Hematopoietic multipotent progenitor cell treated with erythropoietin and hydrocortisone succinate and interleukin-3 and kit ligand, for 15 days (in vitro differentiated cells): ENCODE measurements around the gene BPTF.
"Not testable (repeated sequence)": the region's sequence is repeated elsewhere in the genome, so short reads cannot be mapped to it uniquely, and the experiment has no call there.

Experiments
- DNase-seq: peaks from one replicate; pipeline ENCODE4 v3.0.0-alpha.2; 2015; ENCODE audit warnings: low spot score

BPTF gene

GRCh38 chr17:67836205-67836987 is 11.1 kb downstream of the BPTF start:
- DNase-seq, result no peak

- no peak for DNase-seq
Measured at GRCh38 chr17:67837965-67838364, 12.7 kb downstream of the BPTF start.

GRCh38 chr17:67838538-67838937 is 13.2 kb downstream of the BPTF start:
- DNase-seq, result no peak

- DNase-seq, result no peak
Measured at GRCh38 chr17:67841992-67842391, 16.7 kb downstream of the BPTF start.

- DNase-seq, result no peak
Measured at GRCh38 chr17:67842648-67843047, 17.3 kb downstream of the BPTF start.

- no peak for DNase-seq
Measured at GRCh38 chr17:67845374-67845773, 20.1 kb downstream of the BPTF start.

GRCh38 chr17:67848189-67848588 is 22.9 kb downstream of the BPTF start:
- not testable (repeated sequence) for DNase-seq

GRCh38 chr17:67848846-67849245 is 23.5 kb downstream of the BPTF start:
- DNase-seq, result not testable (repeated sequence)

- DNase-seq, result no peak
Measured at GRCh38 chr17:67850991-67851631, 25.8 kb downstream of the BPTF start.

- no peak for DNase-seq
Measured at GRCh38 chr17:67853703-67854102, 28.4 kb downstream of the BPTF start.

- no peak for DNase-seq
Measured at GRCh38 chr17:67854378-67854777, 29.1 kb downstream of the BPTF start.

GRCh38 chr17:67855504-67856324 is 30.4 kb downstream of the BPTF start:
- DNase-seq, result no peak

- DNase-seq, result not testable (repeated sequence)
Measured at GRCh38 chr17:67856402-67856801, 31.1 kb downstream of the BPTF start.

- DNase-seq, result peak; percentile 33
Measured at GRCh38 chr17:67862614-67863217, 37.4 kb downstream of the BPTF start.

- no peak for DNase-seq
Measured at GRCh38 chr17:67863624-67864247, 38.4 kb downstream of the BPTF start.

- DNase-seq, result no peak
Measured at GRCh38 chr17:67865438-67865837, 40.1 kb downstream of the BPTF start.

- DNase-seq, result no peak
Measured at GRCh38 chr17:67867591-67867990, 42.3 kb downstream of the BPTF start.

GRCh38 chr17:67868176-67868575 is 42.9 kb downstream of the BPTF start:
- no peak for DNase-seq

GRCh38 chr17:67879662-67880061 is 54.4 kb downstream of the BPTF start:
- DNase-seq, result no peak

GRCh38 chr17:67881083-67881482 is 55.8 kb downstream of the BPTF start:
- no peak for DNase-seq

GRCh38 chr17:67884741-67885140 is 59.4 kb downstream of the BPTF start:
- no peak for DNase-seq
